Caco-2 (cell line): ENCODE measurements around the gene PCDHGB3. TPM values are rescaled to one million over a fixed set of nuclear protein-coding genes. Genes with fewer than 3 reads are reported as not detected.

ENCODE experiments used
- Bru-seq: library from RNA; stranded (reverse); fragments of 400-500 nt; gene quantifications from one replicate; lab custom pipeline; 2021; lab: Mats Ljungman, UMichigan
- BruChase-seq, 2 experiments: library from RNA; stranded (reverse); fragments of 400-500 nt; gene quantifications; one replicate each; lab custom pipeline; 2021; lab: Mats Ljungman, UMichigan
- BruUV-seq: library from RNA; stranded (reverse); fragments of 400-500 nt; replicated peaks from 2 replicates; lab custom pipeline; 2021; lab: Mats Ljungman, UMichigan
- CTCF ChIA-PET: fragments of 300-600 bp; sonication (Branson Sonifier 250); formaldehyde crosslinking; loops from one replicate; lab custom pipeline; 2022; ENCODE audit warnings: antibody characterized with exemption; lab: Charles Lee
- POLR2A ChIA-PET: fragments of 300-600 bp; sonication (Branson Sonifier 250); formaldehyde crosslinking; loops from one replicate; lab custom pipeline; 2022; ENCODE audit warnings: antibody characterized with exemption; lab: Charles Lee
- DNase-seq, 2 experiments: peaks; one replicate each; pipeline versions ENCODE4 v3.0.0 to v3.0.0-alpha.2; 2020 to 2022
- H3K27me3 ChIP-seq: replicated peaks from 2 replicates; pipeline ENCODE4 v1.6.0; 2011; ENCODE audit warnings: low read length; ENCODE audit not compliant: control insufficient read depth, insufficient read depth
- H3K36me3 ChIP-seq: 2 replicates; pipeline ENCODE4 v1.5.1; 2011; ENCODE audit warnings: low read length; ENCODE audit not compliant: control insufficient read depth, insufficient read depth
- H3K4me1 ChIP-seq: fragments of 250-450 bp; sonication (Bioruptor Pico); 2 replicates; pipeline ENCODE4 v1.5.1; 2020; ENCODE audit warnings: mild to moderate bottlenecking
- H3K4me3 ChIP-seq: 2 replicates; pipeline ENCODE4 v1.5.1; 2011; ENCODE audit warnings: low read depth, mild to moderate bottlenecking, control low read depth, low read length
- H3K9me3 ChIP-seq: fragments of 250-450 bp; sonication (Bioruptor Pico); 2 replicates; pipeline ENCODE4 v1.5.1; 2020; ENCODE audit warnings: mild to moderate bottlenecking, moderate library complexity
- H3K27ac Mint-ChIP-seq: one replicate; pipeline ENCODE4 v1.8.0; 2022; ENCODE audit warnings: mixed read lengths; ENCODE audit not compliant: unreplicated experiment
- H3K27me3 Mint-ChIP-seq: one replicate; pipeline ENCODE4 v1.8.0; 2022; ENCODE audit warnings: mixed read lengths; ENCODE audit not compliant: insufficient read depth, unreplicated experiment
- H3K36me3 Mint-ChIP-seq: one replicate; pipeline ENCODE4 v1.8.0; 2022; ENCODE audit warnings: mild to moderate bottlenecking, mixed read lengths; ENCODE audit not compliant: insufficient read depth, unreplicated experiment
- H3K4me1 Mint-ChIP-seq: one replicate; pipeline ENCODE4 v1.8.0; 2022; ENCODE audit warnings: low read depth, mixed read lengths; ENCODE audit not compliant: unreplicated experiment
- H3K4me3 Mint-ChIP-seq: one replicate; pipeline ENCODE4 v1.8.0; 2022; ENCODE audit warnings: mild to moderate bottlenecking, moderate library complexity, mixed read lengths; ENCODE audit not compliant: unreplicated experiment
- H3K9me3 Mint-ChIP-seq: one replicate; pipeline ENCODE4 v1.8.0; 2022; ENCODE audit warnings: mixed read lengths; ENCODE audit not compliant: unreplicated experiment
- intact Hi-C: fragments of 100-400 bp; cut with micrococcal nuclease; formaldehyde crosslinking; loops from one replicate; pipeline ENCODE4 v1.10.0; 2022; ENCODE audit not compliant: unreplicated experiment
- long read RNA-seq: library from polyadenylated mRNA; stranded (forward); transcript quantifications from one replicate; pipeline ENCODE4 v2.0.0, GENCODE V29; 2022
- total RNA-seq: library from RNA; stranded (reverse); gene quantifications from 2 replicates; pipeline ENCODE4 v1.2.3, GENCODE V29; 2022
- TF ChIP-seq, protein P1 (sequence below), 2 experiments: fragments of 200-600 bp in 1 of 2; IDR thresholded peaks; 1 replicate in 1 of 2; 2 replicates in 1 of 2; pipeline versions ENCODE4 v1.5.1 to v1.8.0; 2011 to 2022; ENCODE audit warnings: antibody characterized with exemption in 1 of 2, control low read depth in 1 of 2, inconsistent platforms in 1 of 2, low read depth in 1 of 2, low read length in 1 of 2, mild to moderate bottlenecking in 1 of 2, moderate library complexity in 1 of 2; ENCODE audit not compliant: insufficient read depth in 1 of 2, severe bottlenecking in 1 of 2, unreplicated experiment in 1 of 2

Gene PCDHGB3
- total RNA-seq (0.54 and 0.60 TPM in 2 replicates), Bru-seq, nascent RNA (percentile 42 among the genes with signal in this experiment), BruChase-seq, experiment 1, labeled RNA remaining after a 2-hour chase (percentile 47 among the genes with signal in this experiment), BruChase-seq, experiment 2, labeled RNA remaining after a 6-hour chase (percentile 54 among the genes with signal in this experiment)
- long read RNA-seq = 0 reads

- no peaks in the 10 kb centered on the region for H3K4me1 Mint-ChIP-seq
Observed at GRCh38 chr5:141369994-141370848, at the start of gene PCDHGB3. TSS of gene PCDHGB3 (plus strand) at chr5:141370242. CDS start at chr5:141370395, 153 bp downstream.

DNA sequence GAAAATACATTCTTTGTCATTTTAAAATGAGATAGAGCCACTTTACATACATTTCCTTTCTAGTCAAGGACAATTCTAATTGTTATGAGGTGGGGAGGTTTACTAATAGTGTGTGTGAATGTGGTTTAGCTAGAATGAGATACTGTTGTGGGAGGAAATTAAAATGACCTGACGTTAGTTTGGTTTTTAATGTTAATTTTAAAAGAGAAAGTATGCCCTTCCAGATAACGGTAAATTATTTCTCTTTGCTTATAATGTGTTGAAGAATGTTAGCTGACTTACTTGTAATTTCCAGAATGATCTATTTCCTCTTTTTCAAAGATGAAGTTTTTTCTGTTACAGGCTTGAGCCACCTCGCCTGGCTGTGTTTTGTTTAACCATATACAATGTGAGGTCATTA, 47.8 kb upstream of the PCDHGB3 start:
- intact Hi-C loops = loop anchor here (5.0 kb wide), 1 partner anchor 90 kb away; the partner anchor contains the start of gene PCDHGA10
- H3K9me3 ChIP-seq = peaks cover 22% of the 10 kb centered on the region
- CTCF ChIA-PET = no interaction called here
- Mint-ChIP-seq H3K4me3 (no peak overlapping the region), H3K36me3 (peaks cover 38% of the 10 kb centered on the region), H3K4me1 (peaks cover 6% of the 10 kb centered on the region), H3K9me3 (peaks cover 21% of the 10 kb centered on the region), H3K27ac (no peak overlapping the region), H3K27me3 (no peaks in the 10 kb centered on the region)
- H3K4me1 ChIP-seq = peaks cover 5% of the 10 kb centered on the region; the same call in 1 of the 2 replicates
- TF ChIP-seq, protein P1, sequence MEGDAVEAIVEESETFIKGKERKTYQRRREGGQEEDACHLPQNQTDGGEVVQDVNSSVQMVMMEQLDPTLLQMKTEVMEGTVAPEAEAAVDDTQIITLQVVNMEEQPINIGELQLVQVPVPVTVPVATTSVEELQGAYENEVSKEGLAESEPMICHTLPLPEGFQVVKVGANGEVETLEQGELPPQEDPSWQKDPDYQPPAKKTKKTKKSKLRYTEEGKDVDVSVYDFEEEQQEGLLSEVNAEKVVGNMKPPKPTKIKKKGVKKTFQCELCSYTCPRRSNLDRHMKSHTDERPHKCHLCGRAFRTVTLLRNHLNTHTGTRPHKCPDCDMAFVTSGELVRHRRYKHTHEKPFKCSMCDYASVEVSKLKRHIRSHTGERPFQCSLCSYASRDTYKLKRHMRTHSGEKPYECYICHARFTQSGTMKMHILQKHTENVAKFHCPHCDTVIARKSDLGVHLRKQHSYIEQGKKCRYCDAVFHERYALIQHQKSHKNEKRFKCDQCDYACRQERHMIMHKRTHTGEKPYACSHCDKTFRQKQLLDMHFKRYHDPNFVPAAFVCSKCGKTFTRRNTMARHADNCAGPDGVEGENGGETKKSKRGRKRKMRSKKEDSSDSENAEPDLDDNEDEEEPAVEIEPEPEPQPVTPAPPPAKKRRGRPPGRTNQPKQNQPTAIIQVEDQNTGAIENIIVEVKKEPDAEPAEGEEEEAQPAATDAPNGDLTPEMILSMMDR (IDR thresholded peaks at IDR 0.05; ENCODE audit: insufficient read depth in 1 of 2, low read depth in 1 of 2, low read length in 1 of 2, severe bottlenecking in 1 of 2, unreplicated experiment in 1 of 2) = no peak
- POLR2A ChIA-PET = no interaction called here
- no peak overlapping the region for H3K4me3 ChIP-seq
- no peaks in the 10 kb centered on the region for H3K27me3 ChIP-seq
- BruUV-seq = no TSS peak
- DNase-seq = no peak
- H3K36me3 ChIP-seq = peaks cover 6% of the 10 kb centered on the region; the same call in 1 of the 2 replicates

More at GRCh38 chr5:141369994-141370848, at the start of gene PCDHGB3:
- Mint-ChIP-seq H3K36me3 (no peaks in the 10 kb centered on the region), H3K27ac (no peak within 1 kb of the TSS), H3K4me3 (no peak within 1 kb of the TSS), H3K9me3 (peaks cover 7% of the 10 kb centered on the region), H3K27me3 (no peaks in the 10 kb centered on the region)
- H3K4me1 ChIP-seq = no peaks in the 10 kb centered on the region
- H3K27me3 ChIP-seq = no peaks in the 10 kb centered on the region
- DNase-seq = peak in 1 of 2 experiments; percentile 19
- no TSS peak for BruUV-seq
- H3K9me3 ChIP-seq = no peaks in the 10 kb centered on the region; the same call in 1 of the 2 replicates
- intact Hi-C loops = no loop called here
- no peak within 1 kb of the TSS for H3K4me3 ChIP-seq
- TF ChIP-seq, protein P1 (IDR thresholded peaks at IDR 0.05; ENCODE audit: insufficient read depth in 1 of 2, low read depth in 1 of 2, low read length in 1 of 2, severe bottlenecking in 1 of 2, unreplicated experiment in 1 of 2) = no peak
- H3K36me3 ChIP-seq = no peaks in the 10 kb centered on the region
- CTCF ChIA-PET = interaction anchor here (0.9 to 1.8 kb wide), 7 partner anchors 27 to 194 kb away, joined by 3 to 8 read pairs (median 5); partner anchors contain the start of genes PCDHB14, PCDHGB5 and TAF7
- POLR2A ChIA-PET = no interaction called here
